Measurements from ENCODE around the gene STX16.
"Not testable (repeated sequence)": the region's sequence is repeated elsewhere in the genome, so short reads cannot be mapped to it uniquely, and the experiment has no call there.

Gene STX16

GRCh38 chr20:58646257-58646656 is 4.8 kb upstream of the STX16 start:
- no peak for TF ChIP-seq Cebpa-rat (IDR thresholded peaks at IDR 0.05)
- Histone ChIP-seq H4K20me1 (peaks cover 1% of the 10 kb centered on the region; the same call in 1 of the 2 replicates), H3K36me3 (no peaks in the 10 kb centered on the region), H3K4me3 (no peak overlapping the region), H3K27ac (no peak overlapping the region), H3K9ac (no peak overlapping the region), H3K4me2 (no peak overlapping the region), H3K9me3 (no peaks in the 10 kb centered on the region), H3K4me1 (peaks cover 9% of the 10 kb centered on the region; the same call in 1 of the 2 replicates), H3K27me3 (peaks cover 19% of the 10 kb centered on the region)

- H3K4me2 ChIP-seq: no peak overlapping the region
- peaks cover 5% of the 10 kb centered on the region; the same call in 1 of the 2 replicates for H4K20me1 ChIP-seq
- H3K27ac ChIP-seq: no peak overlapping the region
- H3K9ac ChIP-seq: no peak overlapping the region
- H3K36me3 ChIP-seq: no peaks in the 10 kb centered on the region
- no peak overlapping the region for H3K4me3 ChIP-seq
- no peaks in the 10 kb centered on the region for H3K9me3 ChIP-seq
- TF ChIP-seq Cebpa-rat (IDR thresholded peaks at IDR 0.05): no peak
- H3K4me1 ChIP-seq: peaks cover 9% of the 10 kb centered on the region; the same call in 1 of the 2 replicates
- H3K27me3 ChIP-seq: peaks cover 19% of the 10 kb centered on the region
Measured at GRCh38 chr20:58646703-58647102, 4.4 kb upstream of the STX16 start.

- TF ChIP-seq Cebpa-rat (IDR thresholded peaks at IDR 0.05): no peak
- peaks cover 9% of the 10 kb centered on the region; the same call in 1 of the 2 replicates for H3K4me1 ChIP-seq
- no peaks in the 10 kb centered on the region for H3K36me3 ChIP-seq
- H4K20me1 ChIP-seq: peaks cover 8% of the 10 kb centered on the region; the same call in 1 of the 2 replicates
- H3K9me3 ChIP-seq: no peaks in the 10 kb centered on the region
- no peak overlapping the region for H3K4me3 ChIP-seq
- H3K27me3 ChIP-seq: peaks cover 19% of the 10 kb centered on the region
- no peak overlapping the region for H3K9ac ChIP-seq
- H3K4me2 ChIP-seq: no peak overlapping the region
- no peak overlapping the region for H3K27ac ChIP-seq
Measured at GRCh38 chr20:58647162-58647795, 3.8 kb upstream of the STX16 start.

- Histone ChIP-seq H3K4me2 (no peak overlapping the region), H3K27me3 (peaks cover 19% of the 10 kb centered on the region), H4K20me1 (peaks cover 14% of the 10 kb centered on the region), H3K4me1 (peaks cover 13% of the 10 kb centered on the region), H3K9ac (no peak overlapping the region), H3K4me3 (no peak overlapping the region), H3K36me3 (no peaks in the 10 kb centered on the region), H3K27ac (no peak overlapping the region), H3K9me3 (no peaks in the 10 kb centered on the region)
- TF ChIP-seq Cebpa-rat (IDR thresholded peaks at IDR 0.05): no peak
Measured at GRCh38 chr20:58647796-58648501, 3.1 kb upstream of the STX16 start.

- H3K9ac ChIP-seq, H3K4me3 ChIP-seq, H3K9me3 ChIP-seq, H3K36me3 ChIP-seq, H3K27ac ChIP-seq, H3K4me2 ChIP-seq: not testable (repeated sequence)
- H4K20me1 ChIP-seq: peaks cover 19% of the 10 kb centered on the region
- peaks cover 18% of the 10 kb centered on the region for H3K4me1 ChIP-seq
- H3K27me3 ChIP-seq: peaks cover 19% of the 10 kb centered on the region
Measured at GRCh38 chr20:58648502-58648825, 2.6 kb upstream of the STX16 start.

- Histone ChIP-seq H3K4me1 (peaks cover 25% of the 10 kb centered on the region), H3K4me3 (peak overlapping the region; percentile 99), H3K27me3 (peaks cover 19% of the 10 kb centered on the region), H3K9ac (peak overlapping the region; percentile 93), H4K20me1 (peaks cover 30% of the 10 kb centered on the region), H3K36me3 (no peaks in the 10 kb centered on the region), H3K9me3 (no peaks in the 10 kb centered on the region), H3K4me2 (peak overlapping the region; percentile 91), H3K27ac (peak overlapping the region; percentile 94)
- no peak for TF ChIP-seq Cebpa-rat (IDR thresholded peaks at IDR 0.05)
Measured at GRCh38 chr20:58649288-58650180, 1.5 kb upstream of the STX16 start.

GRCh38 chr20:58650181-58650775 is 805 bp upstream of the STX16 start:
- peaks cover 28% of the 10 kb centered on the region for H3K4me1 ChIP-seq

GRCh38 chr20:58651559-58651945 is 469 bp downstream of the STX16 start:
- peaks cover 19% of the 10 kb centered on the region for H3K27me3 ChIP-seq
- peaks cover 40% of the 10 kb centered on the region for H3K4me1 ChIP-seq
- no peak for TF ChIP-seq Cebpa-rat (IDR thresholded peaks at IDR 0.05)
- peak overlapping the region; percentile 94 for H3K27ac ChIP-seq
- H3K4me2 ChIP-seq: peak overlapping the region; percentile 91
- peak overlapping the region; percentile 93 for H3K9ac ChIP-seq
- peak overlapping the region; percentile 99 for H3K4me3 ChIP-seq
- H3K9me3 ChIP-seq: no peaks in the 10 kb centered on the region
- peaks cover 10% of the 10 kb centered on the region for H3K36me3 ChIP-seq
- peaks cover 50% of the 10 kb centered on the region for H4K20me1 ChIP-seq

More at GRCh38 chr20:58650181-58650775, 805 bp upstream of the STX16 start:
- peaks cover 19% of the 10 kb centered on the region for H3K27me3 ChIP-seq
- H3K36me3 ChIP-seq: peaks cover 2% of the 10 kb centered on the region
- peak overlapping the region; percentile 91 for H3K4me2 ChIP-seq
- peak overlapping the region; percentile 99 for H3K4me3 ChIP-seq
- H3K27ac ChIP-seq: peak overlapping the region; percentile 94
- H3K9ac ChIP-seq: peak overlapping the region; percentile 93
- H4K20me1 ChIP-seq: peaks cover 38% of the 10 kb centered on the region
- no peaks in the 10 kb centered on the region for H3K9me3 ChIP-seq
- no peak for TF ChIP-seq Cebpa-rat (IDR thresholded peaks at IDR 0.05)

GRCh38 chr20:58651946-58652605 is 993 bp downstream of the STX16 start:
- H3K27me3 ChIP-seq: peaks cover 19% of the 10 kb centered on the region
- H4K20me1 ChIP-seq: peaks cover 56% of the 10 kb centered on the region
- H3K36me3 ChIP-seq: peaks cover 10% of the 10 kb centered on the region
- H3K9ac ChIP-seq: peak overlapping the region; percentile 93
- H3K4me1 ChIP-seq: peaks cover 44% of the 10 kb centered on the region
- peak overlapping the region; percentile 91 for H3K4me2 ChIP-seq
- TF ChIP-seq Cebpa-rat (IDR thresholded peaks at IDR 0.05): no peak
- no peaks in the 10 kb centered on the region for H3K9me3 ChIP-seq
- peak overlapping the region; percentile 94 for H3K27ac ChIP-seq
- peak overlapping the region; percentile 99 for H3K4me3 ChIP-seq
